ENCODE measurements around the gene MXD4.

MXD4 gene

GRCh38 chr4:2262145-2262943, 435 bp upstream of the MXD4 start:
- DNase-seq = peak; percentile 100

- DNase-seq = peak; percentile 60 to 89 (median 77)
Measured at GRCh38 chr4:2261110-2261852, 628 bp downstream of the MXD4 start.

GRCh38 chr4:2260344-2261109, 1.4 kb downstream of the MXD4 start:
- no peak for DNase-seq

GRCh38 chr4:2259541-2260343, 2.2 kb downstream of the MXD4 start:
- DNase-seq = no peak

GRCh38 chr4:2259036-2259540, 2.8 kb downstream of the MXD4 start:
- no peak for DNase-seq

- no peak for DNase-seq
Measured at GRCh38 chr4:2258091-2259035, 3.5 kb downstream of the MXD4 start.

- DNase-seq = no peak
Measured at GRCh38 chr4:2257361-2258081, 4.4 kb downstream of the MXD4 start.

GRCh38 chr4:2256781-2257191, 5.1 kb downstream of the MXD4 start:
- no peak for DNase-seq

GRCh38 chr4:2256156-2256731, 5.7 kb downstream of the MXD4 start:
- DNase-seq = no peak

GRCh38 chr4:2255501-2256155, 6.3 kb downstream of the MXD4 start:
- DNase-seq = no peak

- no peak for DNase-seq
Measured at GRCh38 chr4:2254665-2255500, 7.0 kb downstream of the MXD4 start.

- no peak for DNase-seq
Measured at GRCh38 chr4:2253160-2254084, 8.5 kb downstream of the MXD4 start.

GRCh38 chr4:2252530-2253091, 9.3 kb downstream of the MXD4 start:
- no peak for DNase-seq

- no peak for DNase-seq
Measured at GRCh38 chr4:2251795-2252529, 9.9 kb downstream of the MXD4 start.

- DNase-seq = no peak
Measured at GRCh38 chr4:2251073-2251794, 10.7 kb downstream of the MXD4 start.

Measured in suppressor macrophage treated with lipopolysaccharide for 1 hour (primary cell).